LNCAP (cell line): ENCODE measurements around the gene ZFYVE1.

ENCODE experiments used
- TF ChIP-seq, protein P1 (sequence below): fragments of 450-650 bp; IDR thresholded peaks from 2 replicates; pipeline ENCODE4 v1.5.1; 2017; ENCODE audit warnings: mild to moderate bottlenecking

The ZFYVE1 gene

DNA sequence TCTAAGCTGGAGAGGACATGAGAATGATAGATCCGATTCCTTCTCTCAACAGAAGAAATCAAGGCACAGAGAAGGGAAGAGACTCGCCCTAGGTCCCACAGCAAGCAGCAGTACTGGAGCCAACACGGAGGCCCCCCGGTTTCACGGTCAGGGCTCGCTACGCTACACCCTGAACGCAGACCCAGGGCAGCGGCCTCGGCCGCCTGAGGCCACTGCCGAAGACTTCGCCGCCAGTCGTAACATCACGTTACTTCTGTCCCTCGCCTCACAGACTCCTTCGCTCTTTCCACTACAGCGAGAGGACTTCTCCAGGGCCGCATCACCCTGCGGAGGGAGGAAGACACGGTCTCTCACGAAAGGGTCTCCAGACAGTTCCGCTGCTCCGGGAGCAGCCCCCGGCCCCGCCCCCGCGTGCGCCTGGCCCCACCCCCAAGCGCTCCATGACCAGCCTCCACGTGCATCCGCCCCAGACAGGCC, 101.1 kb downstream of the ZFYVE1 start:
- TF ChIP-seq, protein P1, sequence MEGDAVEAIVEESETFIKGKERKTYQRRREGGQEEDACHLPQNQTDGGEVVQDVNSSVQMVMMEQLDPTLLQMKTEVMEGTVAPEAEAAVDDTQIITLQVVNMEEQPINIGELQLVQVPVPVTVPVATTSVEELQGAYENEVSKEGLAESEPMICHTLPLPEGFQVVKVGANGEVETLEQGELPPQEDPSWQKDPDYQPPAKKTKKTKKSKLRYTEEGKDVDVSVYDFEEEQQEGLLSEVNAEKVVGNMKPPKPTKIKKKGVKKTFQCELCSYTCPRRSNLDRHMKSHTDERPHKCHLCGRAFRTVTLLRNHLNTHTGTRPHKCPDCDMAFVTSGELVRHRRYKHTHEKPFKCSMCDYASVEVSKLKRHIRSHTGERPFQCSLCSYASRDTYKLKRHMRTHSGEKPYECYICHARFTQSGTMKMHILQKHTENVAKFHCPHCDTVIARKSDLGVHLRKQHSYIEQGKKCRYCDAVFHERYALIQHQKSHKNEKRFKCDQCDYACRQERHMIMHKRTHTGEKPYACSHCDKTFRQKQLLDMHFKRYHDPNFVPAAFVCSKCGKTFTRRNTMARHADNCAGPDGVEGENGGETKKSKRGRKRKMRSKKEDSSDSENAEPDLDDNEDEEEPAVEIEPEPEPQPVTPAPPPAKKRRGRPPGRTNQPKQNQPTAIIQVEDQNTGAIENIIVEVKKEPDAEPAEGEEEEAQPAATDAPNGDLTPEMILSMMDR, result no peak

DNA sequence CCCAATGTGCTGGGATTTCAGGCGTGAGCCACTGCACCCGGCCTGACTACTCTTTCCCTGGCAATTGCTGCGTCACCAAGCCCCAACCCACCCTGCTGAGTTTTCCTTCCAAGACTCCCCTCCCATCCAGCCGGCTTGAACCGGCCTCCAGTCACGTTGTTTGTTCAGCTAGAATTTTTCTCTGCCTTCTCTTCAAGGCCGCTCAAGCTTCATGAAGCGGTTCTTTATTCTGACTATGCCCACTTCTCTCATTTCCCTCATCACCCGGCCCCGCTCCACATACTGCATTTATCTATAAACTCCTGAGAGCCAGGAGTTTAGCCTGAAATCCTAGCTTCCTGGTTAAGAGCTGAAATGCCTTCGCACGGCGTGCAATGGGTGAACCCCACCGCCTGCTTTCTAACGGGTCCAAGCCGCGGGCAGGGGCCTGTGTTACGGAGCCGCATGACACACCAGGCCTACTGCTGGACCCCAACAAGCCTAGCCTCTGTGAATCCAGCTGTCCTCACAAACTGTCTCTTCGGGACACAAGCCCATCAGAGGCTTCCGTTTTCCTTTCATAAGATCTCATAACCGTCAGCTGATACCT, 101.6 kb downstream of the ZFYVE1 start:
- TF ChIP-seq, protein P1, result no peak

DNA sequence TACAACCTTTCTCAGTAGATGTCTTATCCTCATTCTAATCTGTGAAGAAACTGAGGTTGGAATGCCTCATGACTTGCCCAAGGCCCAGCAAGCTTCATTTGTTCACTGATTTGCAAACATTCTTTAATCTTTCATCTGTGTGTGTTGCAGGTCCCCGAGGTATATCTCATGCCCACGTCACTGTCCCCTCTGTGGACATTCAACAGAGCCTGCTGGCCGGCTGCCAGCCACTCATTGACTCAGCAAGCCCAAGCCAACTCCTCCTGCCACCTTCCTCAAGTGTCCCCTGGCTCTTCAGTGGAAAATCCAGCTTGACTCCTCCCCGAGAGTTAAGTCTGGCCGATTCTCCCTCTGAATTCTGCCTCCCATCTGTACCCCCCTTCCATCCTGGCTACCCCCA, 102.6 kb downstream of the ZFYVE1 start:
- TF ChIP-seq, protein P1, result no peak

DNA sequence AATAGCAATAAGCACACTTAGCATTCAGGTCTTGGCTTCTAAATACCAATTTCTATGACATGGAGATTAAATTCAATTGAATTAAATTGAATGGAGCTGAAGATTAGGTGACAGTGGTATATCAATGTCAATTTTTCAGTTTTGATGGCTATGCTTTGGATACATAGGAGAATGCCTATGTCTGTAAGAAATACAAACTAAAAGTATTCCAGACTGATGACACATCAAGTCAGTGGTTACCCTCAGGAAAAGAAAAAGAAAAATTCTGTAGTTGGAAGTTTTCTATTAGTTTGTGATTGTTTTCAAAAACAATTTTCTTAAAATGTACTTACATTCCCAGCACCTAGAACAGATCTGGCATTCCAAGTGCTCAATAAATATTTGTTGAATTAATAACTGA, 105.5 kb downstream of the ZFYVE1 start:
- TF ChIP-seq, protein P1, result no peak

DNA sequence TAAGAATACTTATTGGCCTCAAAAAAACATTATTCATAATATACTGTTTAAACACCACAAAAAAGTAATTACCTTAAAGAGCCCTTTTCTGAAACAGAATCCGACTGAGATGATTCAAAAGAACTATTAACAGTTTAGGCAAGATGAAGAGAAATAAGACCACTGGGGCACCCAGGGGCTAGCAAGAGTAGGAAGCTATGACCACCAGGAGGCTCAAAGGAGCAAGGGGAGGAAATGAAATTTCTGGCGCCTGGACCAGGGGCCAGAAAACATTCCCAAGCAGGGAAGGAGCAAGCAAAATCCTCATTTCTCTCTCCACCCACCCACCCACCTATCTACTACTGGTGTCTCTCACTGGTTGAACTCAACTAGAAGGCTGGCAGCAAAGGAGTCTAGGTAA, 106.9 kb downstream of the ZFYVE1 start:
- TF ChIP-seq, protein P1, result no peak
